ENCODE data around the gene C4orf17.
A peak's percentile ranks its signal among the peaks of the same experiment; 100 is the strongest.

Gene C4orf17

GRCh38 chr4:99572527-99573240 is 61.9 kb downstream of the C4orf17 start:
- no peak for TF ChIP-seq CTCF (IDR thresholded peaks at IDR 0.05; ENCODE audit: low read depth, low read length)
- H3K4me3 ChIP-seq (ENCODE audit: low read depth, low read length) = no peak overlapping the region

- H3K4me3 ChIP-seq (ENCODE audit: low read depth, low read length) = no peak overlapping the region
- TF ChIP-seq CTCF (IDR thresholded peaks at IDR 0.05; ENCODE audit: low read depth, low read length) = no peak
Observed at GRCh38 chr4:99573735-99574368, 63.0 kb downstream of the C4orf17 start.

GRCh38 chr4:99574530-99575324 is 63.9 kb downstream of the C4orf17 start, which contains the start of gene MTTP:
MTTP (plus strand) TSS chr4:99574824; CDS start chr4:99574910, 86 bp downstream.
- TF ChIP-seq CTCF (IDR thresholded peaks at IDR 0.05; ENCODE audit: low read depth, low read length) = no peak
- H3K4me3 ChIP-seq (ENCODE audit: low read depth, low read length) = peak within 1 kb of the TSS; percentile 18; the same call in 1 of the 2 replicates

- no peak overlapping the region for H3K4me3 ChIP-seq (ENCODE audit: low read depth, low read length)
Observed at GRCh38 chr4:99578714-99579113, 67.9 kb downstream of the C4orf17 start.

GRCh38 chr4:99585516-99585915 is 74.7 kb downstream of the C4orf17 start:
- TF ChIP-seq CTCF (IDR thresholded peaks at IDR 0.05; ENCODE audit: low read depth, low read length) = no peak

More at GRCh38 chr4:99578714-99579113, 67.9 kb downstream of the C4orf17 start:
- no peak for TF ChIP-seq CTCF (IDR thresholded peaks at IDR 0.05; ENCODE audit: low read depth, low read length)

GRCh38 chr4:99586322-99586721 is 75.5 kb downstream of the C4orf17 start:
- H3K4me3 ChIP-seq (ENCODE audit: low read depth, low read length) = no peak overlapping the region
- TF ChIP-seq CTCF (IDR thresholded peaks at IDR 0.05; ENCODE audit: low read depth, low read length) = no peak

More at GRCh38 chr4:99585516-99585915, 74.7 kb downstream of the C4orf17 start:
- H3K4me3 ChIP-seq (ENCODE audit: low read depth, low read length) = no peak overlapping the region

Measured in WI38 (cell line).